GM21526 (cell line): Measurements from ENCODE around the gene AXDND1.

ENCODE experiments used
- ATAC-seq: cut with Tn5 transposase; IDR thresholded peaks from one replicate; pipeline ENCODE4 v1.9.1; 2021; ENCODE audit warnings: moderate library complexity; ENCODE audit not compliant: unreplicated experiment, low FRiP score

The AXDND1 gene

DNA sequence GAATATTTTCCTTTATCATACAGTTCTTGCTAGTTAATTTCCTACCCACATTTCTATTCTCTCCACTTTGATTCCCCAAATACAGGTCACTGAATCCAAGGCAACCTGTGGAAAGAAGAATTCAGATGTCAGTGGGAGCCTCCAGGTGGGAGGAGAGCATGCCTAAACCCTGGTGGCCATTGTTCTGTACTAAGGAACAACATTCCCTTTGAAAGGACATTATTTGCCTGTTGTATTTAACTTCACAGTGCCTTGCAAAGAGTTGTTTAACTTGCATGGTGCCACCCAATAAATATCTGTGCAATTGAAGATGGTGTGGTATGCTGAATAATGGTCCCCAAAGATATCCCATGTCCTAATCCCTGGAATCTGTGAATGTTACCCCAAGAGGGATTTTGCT is 188.7 kb downstream of the AXDND1 start:
- no peak for ATAC-seq

DNA sequence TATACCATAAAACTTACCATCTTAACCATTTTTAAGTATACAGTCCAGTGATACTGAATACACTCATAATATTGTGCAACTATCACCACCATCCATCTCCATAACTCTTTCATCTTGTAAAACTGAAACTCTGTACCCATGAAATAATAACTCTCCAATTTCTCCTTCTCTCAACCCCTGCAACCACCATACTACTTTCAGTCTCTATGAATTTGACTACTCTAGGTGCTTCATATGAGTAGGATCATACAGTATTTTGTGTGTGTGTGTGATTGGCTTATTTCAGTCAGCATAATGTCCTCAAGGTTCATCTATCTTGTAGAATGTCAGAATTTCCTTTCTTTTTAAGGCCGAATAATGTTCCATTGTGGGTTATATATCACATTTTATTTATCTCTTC is 192.3 kb downstream of the AXDND1 start:
- ATAC-seq: no peak

DNA sequence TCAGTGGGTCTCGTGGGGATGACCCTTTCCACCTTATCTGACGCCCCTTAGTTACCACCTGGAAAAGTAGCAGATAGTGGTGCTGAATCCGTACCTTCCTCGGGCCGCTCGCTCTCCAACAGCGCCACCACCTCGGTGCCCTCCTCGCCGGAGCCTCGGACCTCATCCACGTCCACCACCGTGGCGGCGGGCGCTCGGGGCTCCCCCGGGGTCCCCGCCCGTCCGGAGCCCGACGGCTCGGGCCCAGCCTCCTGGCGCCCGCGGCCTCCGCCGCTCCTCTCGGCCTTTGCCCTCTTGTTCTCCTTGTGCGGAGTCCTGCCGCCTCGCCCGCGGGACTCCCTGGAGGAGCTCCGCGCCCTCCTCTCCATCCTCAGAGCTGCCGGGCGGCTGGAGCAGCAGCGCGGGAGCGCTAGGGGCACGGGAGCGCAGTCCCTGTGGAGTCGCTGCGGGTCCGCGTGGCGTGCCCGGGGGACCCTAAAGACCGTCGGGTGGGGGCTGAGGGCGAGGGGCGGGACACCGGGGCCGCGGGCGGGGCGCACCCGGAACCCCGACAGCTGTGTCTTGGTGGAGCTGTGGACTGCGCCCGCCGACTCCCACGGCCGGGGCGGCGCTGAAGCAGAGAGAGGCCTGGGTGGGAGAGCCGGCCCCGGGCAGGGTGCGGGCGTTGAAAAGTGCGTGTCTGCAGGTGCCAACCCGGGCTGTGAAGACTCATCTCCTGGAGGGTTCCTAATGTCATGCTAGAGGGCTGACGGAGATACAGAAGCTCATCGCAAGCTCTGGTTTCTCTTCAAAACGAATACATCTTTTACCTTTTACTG is 209.9 kb downstream of the AXDND1 start, which contains the start of gene NPHS2:
NPHS2 (minus strand) TSS at position 452 of the 818 bp plus-strand sequence; CDS start at position 368, 84 bp downstream.
- ATAC-seq: no peak

DNA sequence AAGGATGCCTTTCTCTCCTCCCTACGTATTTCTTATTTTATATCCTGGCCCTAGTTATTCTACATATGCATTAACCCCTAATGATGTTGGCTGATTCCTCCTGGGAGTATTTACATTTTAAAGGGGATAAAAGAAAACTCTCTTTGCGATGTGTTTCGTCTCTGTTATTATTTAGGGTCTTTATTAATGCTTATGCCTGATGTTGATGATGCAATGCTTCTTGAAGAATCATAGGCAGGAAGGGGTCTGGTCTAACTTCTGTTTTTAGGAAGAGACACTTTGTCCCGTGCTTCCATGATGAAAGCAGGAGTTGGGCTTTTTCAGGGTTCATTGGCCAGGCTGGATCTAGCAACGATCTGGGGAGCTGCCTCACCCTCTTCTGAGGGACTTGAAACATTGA is 210.7 kb downstream of the AXDND1 start:
- ATAC-seq: no peak

DNA sequence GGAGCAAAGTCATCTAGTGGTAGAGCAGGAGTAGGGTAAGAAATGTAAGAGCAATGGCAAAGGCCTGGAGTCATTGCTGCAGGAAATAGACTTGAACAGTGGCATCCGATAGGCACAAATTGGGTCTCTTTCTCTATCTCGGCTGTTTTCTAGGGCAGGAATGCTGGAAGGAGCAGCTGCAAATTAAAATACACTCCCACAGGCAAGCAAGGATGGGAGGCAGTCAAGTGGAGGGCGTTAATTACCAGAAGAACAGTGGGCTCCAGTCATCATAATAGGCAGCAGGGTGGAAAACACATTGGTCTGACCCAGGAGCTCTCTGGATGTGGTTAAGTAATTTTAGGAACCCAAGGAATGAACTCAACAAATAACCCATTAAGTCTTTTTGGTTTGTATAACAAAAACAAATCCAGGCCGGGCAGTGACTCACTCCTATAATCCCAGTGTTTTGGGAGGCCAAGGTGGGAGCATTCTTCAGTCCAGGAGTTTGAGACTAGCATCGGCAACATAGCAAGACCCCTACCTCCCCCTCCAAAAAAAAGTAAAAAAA is 218.1 kb downstream of the AXDND1 start:
- ATAC-seq: no peak

DNA sequence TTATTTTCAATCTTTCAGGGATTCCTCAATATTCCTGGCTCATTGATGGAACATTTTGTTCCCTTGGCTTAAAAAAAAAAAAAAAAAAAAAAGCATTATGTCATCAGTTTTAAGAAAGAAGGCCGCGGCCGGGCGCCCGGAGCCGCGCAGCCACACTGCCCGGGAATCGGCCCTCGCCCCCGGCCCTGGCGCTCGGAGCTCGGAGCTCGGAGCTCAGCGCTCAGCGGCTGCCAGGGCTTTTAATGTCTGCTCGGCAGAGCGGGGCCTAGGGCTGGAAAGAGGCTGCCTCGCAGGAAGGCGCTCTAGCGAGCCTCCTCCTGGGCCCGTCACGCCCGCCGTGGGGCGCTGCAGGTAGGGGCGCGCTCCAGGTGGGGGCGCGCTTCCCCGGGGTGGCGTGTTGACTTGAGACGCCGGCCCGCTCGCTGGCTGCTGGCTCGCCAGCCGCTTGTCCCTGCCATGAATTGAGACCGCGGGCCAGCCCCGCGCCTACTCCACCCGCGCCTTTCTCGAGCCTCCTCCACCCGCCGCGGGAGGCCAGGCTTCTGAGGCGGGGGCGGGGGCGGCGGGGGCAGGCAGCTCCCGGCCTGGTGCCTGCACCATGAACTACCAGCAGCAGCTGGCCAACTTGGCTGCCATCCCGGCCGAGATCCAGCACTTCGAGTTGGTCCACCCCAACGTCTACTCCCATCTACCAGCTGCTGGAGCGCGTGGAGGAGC is 220.5 kb downstream of the AXDND1 start:
- no peak for ATAC-seq

DNA sequence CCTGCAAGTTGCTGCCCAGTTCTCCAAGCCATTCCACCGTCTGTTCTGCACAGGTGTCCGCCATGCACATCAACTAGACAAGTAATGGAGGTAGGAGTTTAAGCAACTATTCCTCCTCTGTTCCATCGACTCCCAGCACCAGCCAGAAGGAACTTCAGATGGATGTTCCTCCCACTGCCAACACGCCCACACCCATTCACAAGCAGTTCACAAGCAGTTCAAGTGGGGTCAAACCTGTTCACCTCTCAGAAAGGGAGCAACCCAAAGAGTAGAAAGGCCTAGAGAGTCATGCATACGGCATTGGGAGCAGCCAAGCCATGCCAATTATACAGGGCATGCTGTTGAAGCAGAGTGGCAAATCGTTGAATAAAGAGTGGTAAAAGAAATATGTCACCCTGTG is 221.6 kb downstream of the AXDND1 start:
- ATAC-seq: no peak

DNA sequence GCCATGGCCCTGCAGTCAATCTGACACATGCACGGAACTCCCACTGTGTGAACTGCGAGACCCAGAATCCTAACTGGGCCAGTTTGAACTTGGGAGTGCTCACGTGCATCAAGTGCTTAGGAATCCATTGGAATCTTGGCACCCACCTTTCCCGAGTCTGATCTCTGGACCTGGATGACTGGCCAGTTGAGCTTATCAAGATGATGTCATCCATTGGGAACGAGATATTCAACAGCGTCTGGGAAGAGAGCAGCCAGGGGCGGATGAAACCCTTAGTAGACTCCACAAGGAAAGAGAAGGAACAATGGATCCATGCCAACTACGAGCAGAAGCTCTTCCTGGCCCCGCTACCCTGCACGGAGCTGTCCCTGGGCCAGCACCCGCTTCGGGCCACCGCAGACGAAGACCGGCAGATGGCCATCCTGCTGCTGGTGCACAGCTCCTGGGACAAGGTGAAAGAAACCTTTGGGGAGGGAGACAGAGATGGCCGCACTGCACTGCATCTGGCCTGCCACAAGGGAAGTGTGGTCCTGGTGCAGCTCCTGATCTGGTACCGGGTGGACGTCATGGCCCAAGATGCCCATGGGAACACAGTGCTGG is 222.8 kb downstream of the AXDND1 start:
- no peak for ATAC-seq

DNA sequence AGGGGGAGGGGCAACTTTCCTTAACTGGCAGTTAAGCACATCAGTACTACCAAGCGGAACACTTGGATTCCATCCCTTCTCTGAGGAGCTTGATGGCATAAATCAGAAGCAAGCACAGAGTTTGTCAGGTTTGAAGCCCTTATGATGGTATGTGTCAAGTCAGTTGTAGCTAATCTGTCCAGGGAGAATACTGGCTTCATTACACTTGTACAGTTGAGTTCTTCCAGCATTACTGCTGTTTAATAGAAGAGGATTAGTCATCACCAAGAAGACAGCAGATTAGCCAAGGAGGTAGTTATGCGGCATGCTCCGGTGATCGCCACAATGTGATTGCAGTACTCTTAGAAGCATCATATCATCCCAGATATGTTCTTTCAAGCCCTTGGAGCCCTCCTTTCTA is 223.7 kb downstream of the AXDND1 start:
- no peak for ATAC-seq

DNA sequence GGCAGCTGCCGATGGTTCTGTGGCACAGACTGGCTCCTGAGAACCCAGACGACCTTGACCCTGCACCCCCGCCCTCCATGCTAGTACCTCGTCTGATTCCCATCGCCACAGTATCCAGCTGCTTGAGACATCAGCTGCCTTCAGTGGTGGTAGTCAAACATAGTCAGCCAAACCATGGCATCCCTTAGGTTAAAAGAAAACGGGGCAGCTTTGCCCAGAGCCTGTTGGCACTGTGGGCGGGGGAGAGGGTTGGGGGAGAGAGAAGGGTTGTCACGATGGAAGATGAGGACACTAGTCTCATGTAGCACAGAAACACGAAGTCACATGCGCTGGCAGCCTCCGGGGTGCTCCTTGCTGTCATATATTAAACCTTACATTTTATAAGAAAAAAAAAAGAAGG is 224.9 kb downstream of the AXDND1 start:
- no peak for ATAC-seq

DNA sequence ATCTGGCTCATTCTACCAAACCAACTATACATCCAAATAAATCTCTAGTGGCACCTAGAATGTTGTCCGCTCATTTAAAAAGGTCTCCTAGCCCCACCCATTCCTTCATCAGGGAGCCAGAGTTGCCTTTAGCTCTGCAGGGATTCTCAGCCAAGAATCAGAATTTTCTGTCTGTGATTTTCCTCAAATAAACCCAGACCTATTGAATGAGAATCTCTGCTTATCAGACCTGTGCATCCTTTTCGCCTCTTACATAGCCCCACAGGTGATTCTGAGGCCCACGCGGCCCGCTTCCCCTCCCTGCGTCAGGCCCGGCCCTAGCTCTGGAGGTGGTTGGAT is 225.5 kb downstream of the AXDND1 start:
- no peak for ATAC-seq

DNA sequence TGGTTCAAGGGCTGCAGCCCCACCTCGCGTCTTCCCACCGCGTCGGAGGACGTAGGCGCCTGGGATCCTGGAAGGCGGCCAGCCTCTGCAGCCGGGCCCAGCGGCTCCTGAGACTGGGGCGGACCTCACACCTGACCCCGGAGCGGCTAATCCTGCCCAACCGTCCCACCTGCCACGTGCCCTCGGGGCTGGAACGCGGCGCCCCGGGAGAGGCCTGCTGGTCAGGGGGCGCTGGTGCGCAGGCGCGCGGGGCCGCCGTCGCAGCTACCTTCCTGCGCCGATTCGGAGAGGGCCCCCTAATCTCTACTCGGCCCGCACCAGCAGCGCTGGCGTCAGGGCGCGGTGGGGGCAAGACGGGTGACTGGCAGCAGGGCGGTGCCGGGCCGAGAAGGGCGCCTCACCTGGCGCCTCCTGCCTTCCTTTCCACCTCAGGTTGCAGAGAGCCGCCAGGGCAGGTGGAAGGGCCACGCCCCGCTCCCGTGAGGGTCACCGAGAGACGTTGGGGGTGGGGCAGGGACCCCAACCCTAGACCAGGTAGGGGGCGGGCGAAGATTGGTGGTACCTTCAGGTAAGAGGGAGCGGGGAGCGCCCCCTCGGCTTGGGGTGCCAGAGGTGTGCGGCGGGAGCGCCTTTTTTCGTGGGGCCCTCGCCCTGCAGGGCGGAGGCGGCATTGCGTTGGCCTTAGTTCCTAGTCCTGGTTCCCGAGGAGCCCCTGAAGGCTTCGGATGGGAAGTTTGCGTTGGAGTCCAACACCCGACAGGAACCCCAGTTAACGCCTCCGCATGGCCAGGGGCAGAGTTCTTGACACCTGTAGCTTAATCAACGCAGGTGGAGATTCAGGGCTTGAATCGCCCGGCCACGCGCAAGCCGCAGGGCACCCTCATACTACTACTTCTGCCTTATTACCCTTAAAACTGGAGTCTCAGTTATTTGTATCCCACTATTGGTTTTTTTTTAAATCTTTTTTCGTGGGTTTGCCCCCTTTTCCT is 226.1 kb downstream of the AXDND1 start, which contains the start of gene TDRD5:
TDRD5 (plus strand) TSS at position 241 of the 989 bp plus-strand sequence. CDS start 784 bp downstream, outside the sequence.
- ATAC-seq: no peak

DNA sequence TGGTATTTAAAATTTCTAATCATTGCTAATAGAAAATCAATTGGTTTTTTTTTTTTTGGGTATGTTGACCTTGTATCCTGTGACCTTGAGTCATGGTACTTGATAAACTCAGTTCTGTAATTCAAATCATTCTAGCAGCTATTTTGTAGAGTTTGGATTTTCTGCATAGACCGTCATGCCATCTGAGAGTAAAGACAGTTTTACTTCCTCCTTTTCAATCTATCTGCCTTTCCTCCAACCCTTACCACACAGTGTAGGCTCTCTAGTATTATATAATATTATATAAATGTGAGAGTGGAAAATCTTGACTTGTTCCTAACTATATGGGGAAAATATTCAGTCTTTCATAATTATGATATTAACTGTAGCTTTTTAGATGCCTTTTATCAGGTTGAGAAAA is 232.9 kb downstream of the AXDND1 start:
- no peak for ATAC-seq

DNA sequence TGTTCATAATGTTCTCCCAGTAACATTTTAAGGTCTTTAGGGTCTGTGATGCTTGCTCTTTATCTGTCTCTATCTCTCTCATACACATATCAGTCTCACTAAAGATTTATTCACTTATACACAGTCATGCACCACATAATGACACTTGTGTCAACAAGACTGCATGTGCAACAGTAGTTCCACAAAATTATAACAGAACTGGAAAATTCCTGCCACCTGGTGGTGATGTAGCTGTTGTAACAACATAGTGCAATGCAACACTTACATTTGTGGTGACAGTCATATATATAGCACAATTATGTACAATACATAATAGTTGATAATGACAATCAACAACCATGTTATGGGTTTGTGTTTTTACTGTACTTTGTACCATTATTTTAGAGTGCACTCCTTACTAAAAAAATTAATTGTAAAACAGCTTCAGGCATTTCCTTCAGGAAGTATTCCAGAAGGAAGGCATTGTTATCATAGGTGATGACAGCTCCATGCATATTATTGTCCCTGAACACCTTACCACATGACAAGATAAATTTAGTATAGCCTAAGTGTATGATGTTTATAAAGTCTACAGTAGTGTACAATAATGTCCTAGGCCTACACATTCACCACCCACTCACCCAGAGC is 234.0 kb downstream of the AXDND1 start:
- ATAC-seq: no peak

DNA sequence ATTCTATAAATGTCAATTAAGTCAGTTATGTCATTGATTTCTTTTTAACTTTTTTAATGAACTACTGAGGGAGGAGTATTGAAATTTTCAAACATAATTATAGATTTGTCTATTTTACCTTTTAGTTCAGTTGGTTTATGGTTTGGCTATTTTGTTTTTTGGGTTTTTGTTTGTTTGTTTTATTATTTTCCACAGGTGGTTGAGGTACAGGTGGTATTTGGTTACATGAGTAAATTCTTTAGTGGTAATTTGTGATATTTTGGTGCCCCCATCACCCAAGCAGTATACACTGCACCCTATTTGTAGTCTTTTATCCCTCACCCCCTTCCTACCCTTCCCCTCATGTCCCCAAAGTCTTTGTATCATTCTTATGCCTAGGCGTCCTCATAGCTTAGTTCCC is 235.3 kb downstream of the AXDND1 start:
- ATAC-seq: no peak
